Lower leg skin (tissue), 3 donors: ENCODE data around the gene C6orf163.

Experiments used
- POLR2A ChIP-seq, 2 donors: fragments of 450-650 bp; IDR thresholded peaks; one replicate each; pipeline ENCODE4 v1.6.1; 2016 to 2017; ENCODE audit warnings: antibody characterized with exemption in 2 of 2, mild to moderate bottlenecking in 1 of 2, moderate library complexity in 1 of 2
- TF ChIP-seq, protein P1 (sequence below), 3 donors: fragments of 450-650 bp; IDR thresholded peaks; one replicate each; pipeline ENCODE4 v1.5.1; 2016; ENCODE audit warnings: antibody characterized with exemption in 3 of 3, mild to moderate bottlenecking in 3 of 3, moderate library complexity in 2 of 3

DNA sequence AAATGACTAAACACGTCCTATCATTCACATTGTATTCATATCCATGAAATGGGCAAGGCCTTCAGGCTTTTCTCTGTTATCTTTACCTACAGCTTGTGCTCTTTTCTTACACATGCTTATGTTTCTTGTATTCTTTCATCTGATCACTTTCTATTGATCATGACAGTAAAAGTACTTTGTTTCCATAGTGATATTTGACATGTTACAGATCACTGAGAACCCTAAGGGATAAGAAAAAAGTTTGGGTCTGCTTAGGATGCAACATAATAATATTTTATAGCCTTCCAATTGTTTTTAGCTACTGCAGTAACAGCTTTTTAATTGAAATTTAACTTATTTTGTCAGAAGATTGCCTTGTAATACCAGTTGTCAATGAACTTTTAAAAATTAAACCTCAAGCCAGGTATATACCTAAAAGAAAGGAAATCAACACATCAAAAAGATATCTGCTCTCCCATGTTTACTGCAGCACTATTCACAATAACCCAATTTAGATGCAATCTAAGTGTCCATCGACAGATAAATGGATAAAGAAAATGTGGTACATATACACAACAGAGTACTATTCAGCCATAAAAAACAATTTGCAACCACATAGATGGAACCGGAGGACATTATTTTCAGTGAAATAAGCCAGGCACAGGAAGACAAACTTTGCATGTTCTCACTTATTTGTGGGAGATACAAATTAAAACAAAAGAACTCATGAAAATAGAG, 25.2 kb upstream of the C6orf163 start:
- TF ChIP-seq, protein P1, sequence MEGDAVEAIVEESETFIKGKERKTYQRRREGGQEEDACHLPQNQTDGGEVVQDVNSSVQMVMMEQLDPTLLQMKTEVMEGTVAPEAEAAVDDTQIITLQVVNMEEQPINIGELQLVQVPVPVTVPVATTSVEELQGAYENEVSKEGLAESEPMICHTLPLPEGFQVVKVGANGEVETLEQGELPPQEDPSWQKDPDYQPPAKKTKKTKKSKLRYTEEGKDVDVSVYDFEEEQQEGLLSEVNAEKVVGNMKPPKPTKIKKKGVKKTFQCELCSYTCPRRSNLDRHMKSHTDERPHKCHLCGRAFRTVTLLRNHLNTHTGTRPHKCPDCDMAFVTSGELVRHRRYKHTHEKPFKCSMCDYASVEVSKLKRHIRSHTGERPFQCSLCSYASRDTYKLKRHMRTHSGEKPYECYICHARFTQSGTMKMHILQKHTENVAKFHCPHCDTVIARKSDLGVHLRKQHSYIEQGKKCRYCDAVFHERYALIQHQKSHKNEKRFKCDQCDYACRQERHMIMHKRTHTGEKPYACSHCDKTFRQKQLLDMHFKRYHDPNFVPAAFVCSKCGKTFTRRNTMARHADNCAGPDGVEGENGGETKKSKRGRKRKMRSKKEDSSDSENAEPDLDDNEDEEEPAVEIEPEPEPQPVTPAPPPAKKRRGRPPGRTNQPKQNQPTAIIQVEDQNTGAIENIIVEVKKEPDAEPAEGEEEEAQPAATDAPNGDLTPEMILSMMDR (IDR thresholded peaks at IDR 0.05): no peak
- TF ChIP-seq POLR2A (IDR thresholded peaks at IDR 0.05): no peak
